Hepatocyte (in vitro differentiated cells): Measurements from ENCODE around the gene CCDC188.

Experiments used
- EZH2 ChIP-seq: fragments of 200-600 bp; sonication (generic); IDR thresholded peaks from 2 replicates; pipeline ENCODE4 v1.6.1; 2016; ENCODE audit warnings: antibody characterized with exemption, mild to moderate bottlenecking, borderline replicate concordance
- EZH2phosphoT487 ChIP-seq: fragments of 200-600 bp; sonication (generic); IDR thresholded peaks from one replicate; pipeline ENCODE4 v1.6.1; 2018; ENCODE audit warnings: antibody characterized with exemption, mild to moderate bottlenecking, low read depth, moderate library complexity; ENCODE audit not compliant: unreplicated experiment, severe bottlenecking
- TF ChIP-seq, protein P1 (sequence below): fragments of 200-600 bp; sonication (generic); IDR thresholded peaks from 2 replicates; pipeline ENCODE4 v1.5.1; 2016; ENCODE audit warnings: antibody characterized with exemption, mild to moderate bottlenecking; ENCODE audit not compliant: poor library complexity

DNA sequence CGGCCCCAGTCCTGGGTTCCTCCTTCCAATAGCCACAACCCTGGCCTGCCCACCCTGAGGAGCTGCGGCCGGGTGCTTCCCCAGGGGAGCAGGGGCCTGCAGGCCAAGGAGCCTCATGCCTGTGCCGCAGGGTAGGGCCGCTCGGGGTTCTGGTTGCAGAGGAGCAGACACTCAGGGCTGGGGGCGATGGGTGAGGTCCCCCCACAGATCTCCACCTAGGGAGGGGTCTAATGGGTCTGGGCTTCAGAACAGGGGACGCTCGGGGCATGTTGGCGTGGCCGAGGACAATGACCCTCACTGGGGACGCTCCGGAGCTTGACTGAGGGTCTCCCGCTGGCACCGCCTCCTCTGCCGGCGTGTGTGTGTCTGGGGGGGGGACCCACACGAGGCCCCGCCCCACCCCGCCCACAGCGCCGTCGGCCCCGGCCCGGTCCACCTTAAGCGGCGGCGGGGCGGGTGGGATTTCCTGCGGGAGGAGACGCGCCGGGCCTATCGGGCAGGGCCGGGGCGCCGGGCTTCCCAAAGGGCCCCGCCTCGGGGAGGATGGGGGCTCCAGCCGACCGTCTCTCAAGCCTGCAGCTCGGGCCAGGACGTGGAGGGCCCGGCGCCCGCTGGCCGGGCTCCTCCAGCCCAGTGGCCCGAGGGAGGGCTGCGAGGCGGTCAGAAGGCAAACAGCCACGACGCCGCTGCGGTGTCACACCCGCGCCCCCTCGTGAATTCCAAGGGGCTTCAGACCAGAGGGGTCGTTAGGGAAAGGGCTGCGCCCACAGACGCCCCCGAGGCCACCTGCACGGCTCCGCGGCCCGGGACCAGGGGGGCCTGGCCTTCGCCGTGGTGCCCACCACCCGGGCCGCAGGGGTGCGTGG, 19.9 kb downstream of the CCDC188 start:
- TF ChIP-seq, protein P1, sequence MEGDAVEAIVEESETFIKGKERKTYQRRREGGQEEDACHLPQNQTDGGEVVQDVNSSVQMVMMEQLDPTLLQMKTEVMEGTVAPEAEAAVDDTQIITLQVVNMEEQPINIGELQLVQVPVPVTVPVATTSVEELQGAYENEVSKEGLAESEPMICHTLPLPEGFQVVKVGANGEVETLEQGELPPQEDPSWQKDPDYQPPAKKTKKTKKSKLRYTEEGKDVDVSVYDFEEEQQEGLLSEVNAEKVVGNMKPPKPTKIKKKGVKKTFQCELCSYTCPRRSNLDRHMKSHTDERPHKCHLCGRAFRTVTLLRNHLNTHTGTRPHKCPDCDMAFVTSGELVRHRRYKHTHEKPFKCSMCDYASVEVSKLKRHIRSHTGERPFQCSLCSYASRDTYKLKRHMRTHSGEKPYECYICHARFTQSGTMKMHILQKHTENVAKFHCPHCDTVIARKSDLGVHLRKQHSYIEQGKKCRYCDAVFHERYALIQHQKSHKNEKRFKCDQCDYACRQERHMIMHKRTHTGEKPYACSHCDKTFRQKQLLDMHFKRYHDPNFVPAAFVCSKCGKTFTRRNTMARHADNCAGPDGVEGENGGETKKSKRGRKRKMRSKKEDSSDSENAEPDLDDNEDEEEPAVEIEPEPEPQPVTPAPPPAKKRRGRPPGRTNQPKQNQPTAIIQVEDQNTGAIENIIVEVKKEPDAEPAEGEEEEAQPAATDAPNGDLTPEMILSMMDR: no peak
- TF ChIP-seq EZH2: no peak
- no peak for TF ChIP-seq EZH2phosphoT487
